ENCODE measurements around the gene SPI1.
A peak's percentile ranks its signal among the peaks of the same experiment; 100 is the strongest.
"Not testable (repeated sequence)": the region's sequence is repeated elsewhere in the genome, so short reads cannot be mapped to it uniquely, and the experiment has no call there.

SPI1 gene

GRCh38 chr11:47337229-47337924, 41.0 kb downstream of the SPI1 start:
- no peak for DNase-seq

- no peak for DNase-seq
Observed at GRCh38 chr11:47336595-47336994, 41.8 kb downstream of the SPI1 start.

- no peak for DNase-seq
Observed at GRCh38 chr11:47335733-47336132, 42.6 kb downstream of the SPI1 start.

GRCh38 chr11:47334699-47335411, 43.5 kb downstream of the SPI1 start:
- DNase-seq, result not testable (repeated sequence)

GRCh38 chr11:47333886-47334443, 44.4 kb downstream of the SPI1 start:
- DNase-seq, result no peak

GRCh38 chr11:47333526-47333845, 44.9 kb downstream of the SPI1 start:
- no peak for DNase-seq

- no peak for DNase-seq
Observed at GRCh38 chr11:47332791-47333525, 45.4 kb downstream of the SPI1 start.

GRCh38 chr11:47332303-47332711, 46.0 kb downstream of the SPI1 start:
- no peak for DNase-seq

- no peak for DNase-seq
Observed at GRCh38 chr11:47331454-47332302, 46.7 kb downstream of the SPI1 start.

- no peak for DNase-seq
Observed at GRCh38 chr11:47329987-47330931, 48.1 kb downstream of the SPI1 start.

- DNase-seq, result no peak
Observed at GRCh38 chr11:47329431-47329986, 48.8 kb downstream of the SPI1 start.

- no peak for DNase-seq
Observed at GRCh38 chr11:47328449-47329390, 49.6 kb downstream of the SPI1 start.

- no peak for DNase-seq
Observed at GRCh38 chr11:47327949-47328348, 50.4 kb downstream of the SPI1 start.

GRCh38 chr11:47327025-47327424, 51.3 kb downstream of the SPI1 start:
- no peak for DNase-seq

- no peak for DNase-seq
Observed at GRCh38 chr11:47326198-47326597, 52.1 kb downstream of the SPI1 start.

- DNase-seq, result peak; percentile 38
Observed at GRCh38 chr11:47325271-47326041, 52.9 kb downstream of the SPI1 start.

GRCh38 chr11:47324520-47324919, 53.8 kb downstream of the SPI1 start:
- DNase-seq, result no peak

- no peak for DNase-seq
Observed at GRCh38 chr11:47318166-47318565, 60.2 kb downstream of the SPI1 start.
